Activated CD4-positive, alpha-beta T cell treated with anti-CD3 and anti-CD28 coated beads for 1 hour (primary cell): ENCODE results near the gene CDO1.

ENCODE experiments used
- DNase-seq: peaks from one replicate; pipeline ENCODE4 v3.0.0-alpha.2; 2020

The CDO1 gene

DNA sequence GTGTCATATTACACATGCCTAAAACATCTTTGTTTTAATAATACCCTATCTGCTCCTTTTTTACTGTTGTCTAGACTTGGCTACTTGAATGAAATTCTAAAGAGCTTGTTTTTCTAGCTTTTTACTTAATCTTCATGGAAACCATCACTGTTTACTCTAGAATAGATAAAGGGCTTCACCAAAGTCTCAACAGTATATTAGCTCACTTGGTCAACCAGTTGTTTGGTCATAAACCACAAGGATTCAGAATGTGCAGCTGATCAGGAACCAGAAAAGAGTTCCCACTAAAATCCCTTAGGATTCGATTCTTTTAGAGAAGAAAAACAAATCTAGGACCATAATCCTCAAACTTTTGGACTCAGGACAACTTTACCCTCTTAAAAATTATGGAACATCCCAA, 38.0 kb downstream of the CDO1 start:
- DNase-seq, result no peak

DNA sequence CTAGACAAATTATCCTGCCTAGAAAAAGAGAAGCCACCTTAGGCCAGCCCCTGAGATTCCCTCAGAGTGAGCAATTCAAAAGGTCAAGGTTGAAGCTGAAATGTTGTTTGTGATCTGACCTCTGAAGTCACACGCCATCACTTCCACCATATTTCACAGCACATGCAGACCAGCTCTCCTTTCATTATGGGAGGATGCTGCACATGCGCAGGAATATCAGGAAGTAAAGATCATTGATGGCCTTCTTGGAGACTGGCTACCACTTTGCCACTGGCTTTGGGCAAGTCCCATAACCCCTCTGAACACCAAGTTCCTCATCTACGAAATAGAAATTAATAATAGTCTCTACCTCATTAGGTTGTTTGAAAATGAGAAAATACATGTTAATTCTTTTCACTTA, 39.5 kb downstream of the CDO1 start:
- no peak for DNase-seq

DNA sequence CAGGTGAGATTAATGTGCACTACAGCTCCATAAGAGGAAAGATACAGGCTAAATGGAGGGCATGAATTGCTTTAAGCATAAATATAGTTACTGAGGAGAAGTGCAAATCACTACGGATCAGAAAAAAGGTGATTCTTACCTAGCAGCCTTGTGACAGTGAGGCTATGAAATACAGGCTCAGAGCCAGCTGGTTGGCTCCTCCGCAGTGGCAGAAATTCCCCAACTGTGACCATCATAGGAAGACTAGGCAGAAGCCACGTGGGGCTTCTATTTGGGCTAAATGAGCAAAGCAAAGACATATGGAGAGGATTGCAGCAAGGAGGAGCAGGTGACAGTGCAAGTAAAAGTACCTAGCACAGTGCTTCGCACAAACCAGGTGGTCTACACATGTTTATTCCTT, 40.5 kb downstream of the CDO1 start:
- DNase-seq, result no peak

DNA sequence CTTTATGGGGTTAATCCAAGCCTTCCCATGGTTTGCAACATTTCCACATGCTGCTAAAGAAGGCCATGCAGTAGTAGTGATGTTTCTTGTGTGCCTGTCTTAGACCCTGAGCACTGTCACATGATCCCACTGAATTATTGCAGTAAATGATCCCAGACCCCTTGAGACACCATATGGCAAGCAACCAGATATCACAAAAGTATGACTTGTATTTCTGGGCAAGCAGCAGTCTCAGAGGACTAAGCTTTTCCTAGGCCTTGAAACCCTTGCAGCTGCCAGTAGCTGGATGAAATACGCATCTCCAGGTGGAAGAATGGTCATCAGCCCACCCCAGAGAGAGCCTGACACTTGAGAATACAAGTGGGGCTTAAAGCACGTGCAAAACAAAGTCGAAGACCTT, 41.8 kb downstream of the CDO1 start:
- DNase-seq, result no peak

DNA sequence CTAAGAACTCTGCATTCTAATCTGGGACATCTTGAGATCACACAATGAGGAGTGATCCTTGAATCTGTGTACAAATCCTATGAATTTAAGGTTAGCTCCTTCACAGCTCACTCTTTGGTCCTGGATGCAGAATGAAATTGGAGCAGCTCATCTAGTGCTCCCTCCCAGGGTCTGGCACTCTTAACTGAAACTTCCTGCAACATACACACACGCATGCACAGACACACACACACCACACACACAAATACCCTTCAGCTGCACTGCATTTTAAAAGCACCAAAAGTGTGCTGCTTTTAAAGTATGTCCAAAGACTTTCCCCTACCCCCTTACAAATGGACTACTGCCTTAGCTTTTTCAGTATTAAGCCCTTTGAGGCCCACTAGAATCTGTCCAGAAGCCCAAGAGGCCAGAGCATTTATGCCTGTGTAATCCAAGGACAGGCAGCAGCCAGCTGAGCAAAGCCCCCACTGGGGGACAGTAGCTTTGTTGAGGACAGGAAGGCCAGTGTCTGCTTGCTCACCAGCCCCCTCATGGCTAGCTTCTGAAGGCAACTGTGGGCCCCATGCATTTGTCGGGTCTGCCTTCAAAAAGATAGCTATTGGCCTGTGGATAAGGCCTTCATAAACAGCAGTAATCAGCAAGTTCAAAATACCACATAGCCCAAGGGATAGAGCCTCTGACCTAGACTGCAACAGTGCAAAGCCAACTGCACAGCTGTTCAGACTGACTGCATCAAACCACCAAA, 43.6 kb downstream of the CDO1 start:
- no peak for DNase-seq

DNA sequence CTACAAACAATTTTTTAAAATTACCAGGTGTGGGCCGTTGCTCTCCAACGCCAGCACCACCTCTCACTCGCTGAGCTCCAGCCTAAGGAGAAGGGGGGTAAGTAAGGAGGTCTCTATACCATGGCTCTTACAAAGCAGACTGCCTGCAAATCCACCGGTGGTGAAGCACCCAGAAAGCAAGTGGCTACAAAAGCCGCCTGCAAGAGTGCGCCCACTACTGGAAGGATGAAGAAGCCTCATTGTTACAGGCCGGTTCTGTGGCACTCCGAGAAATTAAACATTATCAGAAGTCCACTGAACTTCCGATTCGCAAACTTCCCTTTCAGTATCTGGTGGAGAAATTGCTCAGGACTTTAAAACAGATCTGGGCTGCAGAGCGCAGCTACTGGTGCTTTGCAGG, 46.0 kb downstream of the CDO1 start:
- no peak for DNase-seq

DNA sequence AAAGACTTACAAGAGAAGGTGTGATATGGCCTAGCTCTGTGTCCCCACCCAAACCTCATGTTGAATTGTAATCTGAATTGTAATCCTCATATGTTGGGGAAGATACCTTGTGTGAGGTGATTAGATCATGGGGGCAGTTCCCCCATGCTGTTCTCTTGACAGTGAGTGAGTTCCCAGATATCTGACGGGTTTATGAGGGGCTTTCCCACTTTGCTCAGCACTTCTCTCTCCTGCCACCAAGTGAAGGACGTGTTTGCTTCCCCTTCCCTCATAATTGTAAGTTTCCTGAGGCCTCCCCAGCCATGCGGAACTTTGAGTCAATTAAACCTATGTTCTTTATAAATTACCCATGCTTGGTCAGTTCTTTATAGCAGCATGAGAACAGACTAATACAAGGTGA, 49.0 kb downstream of the CDO1 start:
- no peak for DNase-seq

DNA sequence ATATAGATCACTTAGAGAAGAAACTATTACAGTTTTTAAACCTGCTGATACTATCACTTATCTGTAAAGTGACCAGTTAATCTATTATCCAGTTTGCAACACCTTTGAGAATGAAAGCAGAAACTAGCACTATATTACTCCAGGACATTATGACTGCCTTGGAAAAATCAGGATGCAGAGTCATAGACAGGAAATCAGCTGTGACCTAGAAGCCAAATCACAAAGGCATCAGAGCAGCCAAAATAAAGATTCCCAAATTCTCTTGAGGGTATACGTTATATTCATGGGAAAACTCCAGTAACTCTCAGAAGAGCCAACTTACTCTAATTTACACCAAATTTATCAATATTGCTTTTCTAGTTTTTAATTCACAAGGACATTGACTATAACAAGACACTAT, 49.9 kb downstream of the CDO1 start:
- no peak for DNase-seq

DNA sequence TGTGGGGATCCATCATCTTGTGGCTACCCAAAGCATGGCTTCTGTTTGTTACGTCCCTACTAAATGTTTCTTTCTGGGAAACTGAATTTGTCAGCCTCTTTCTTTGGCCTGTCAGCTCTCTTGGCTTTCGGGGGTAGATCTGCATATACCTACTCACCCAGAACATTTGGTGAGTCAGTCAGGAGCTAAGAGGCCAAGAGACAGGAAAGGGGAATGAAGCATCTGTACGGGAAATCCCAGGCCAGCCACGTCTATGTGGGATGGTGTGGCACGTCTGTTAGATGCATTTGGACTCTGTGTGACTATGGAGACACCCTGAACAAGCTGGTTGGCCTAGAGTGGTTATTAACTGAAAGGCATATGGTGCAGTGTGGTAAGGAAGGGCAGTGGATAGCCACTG, 58.1 kb downstream of the CDO1 start:
- no peak for DNase-seq

DNA sequence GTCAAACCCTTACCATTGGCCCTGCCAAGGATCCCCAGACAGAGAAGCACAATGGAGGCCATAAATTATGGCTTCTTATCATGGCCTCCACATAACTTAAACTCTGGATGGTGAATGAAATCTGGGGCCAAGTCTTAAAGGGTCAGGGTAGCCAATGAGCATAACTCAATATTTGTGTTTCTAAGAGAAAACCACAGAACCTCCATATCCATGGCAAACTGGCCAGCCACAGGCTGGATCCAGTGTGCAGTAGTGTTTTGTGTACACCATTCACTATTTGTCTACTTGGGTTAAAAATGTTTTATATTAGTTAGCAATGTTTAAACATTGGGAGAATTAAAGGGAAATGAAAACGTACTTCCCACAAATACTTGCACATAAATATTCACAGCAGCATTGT, 60.8 kb downstream of the CDO1 start:
- no peak for DNase-seq
